Muscle layer of colon (tissue), 2 donors: ENCODE measurements around the gene IFITM5.

Experiments
- H3K27ac ChIP-seq: one replicate; pipeline ENCODE4 v1.7.0; 2013; ENCODE audit warnings: low read depth, mild to moderate bottlenecking, low read length, moderate library complexity
- H3K27me3 ChIP-seq, 2 donors: one replicate each; pipeline ENCODE4 v1.7.0; 2013; ENCODE audit warnings: low read length in 2 of 2, mild to moderate bottlenecking in 2 of 2; ENCODE audit not compliant: insufficient read depth in 2 of 2, control insufficient read depth in 1 of 2
- H3K36me3 ChIP-seq: one replicate; pipeline ENCODE4 v1.7.0; 2013; ENCODE audit warnings: mild to moderate bottlenecking, low read length; ENCODE audit not compliant: insufficient read depth
- H3K4me1 ChIP-seq: one replicate; pipeline ENCODE4 v1.7.0; 2013; ENCODE audit warnings: mild to moderate bottlenecking, low read length; ENCODE audit not compliant: insufficient read depth
- H3K4me3 ChIP-seq, 2 donors: one replicate each; pipeline ENCODE4 v1.7.0; 2013; ENCODE audit warnings: low read length in 2 of 2, low read depth in 1 of 2, mild to moderate bottlenecking in 1 of 2, moderate library complexity in 1 of 2
- H3K9ac ChIP-seq: one replicate; pipeline ENCODE4 v1.7.0; 2013; ENCODE audit warnings: low read length
- H3K9me3 ChIP-seq: one replicate; pipeline ENCODE4 v1.7.0; 2013; ENCODE audit warnings: mild to moderate bottlenecking, low read length
- donor health status: abdominal sarcoma.
- donor health status: Adenocarcinoma of cecum.

Gene IFITM5

DNA sequence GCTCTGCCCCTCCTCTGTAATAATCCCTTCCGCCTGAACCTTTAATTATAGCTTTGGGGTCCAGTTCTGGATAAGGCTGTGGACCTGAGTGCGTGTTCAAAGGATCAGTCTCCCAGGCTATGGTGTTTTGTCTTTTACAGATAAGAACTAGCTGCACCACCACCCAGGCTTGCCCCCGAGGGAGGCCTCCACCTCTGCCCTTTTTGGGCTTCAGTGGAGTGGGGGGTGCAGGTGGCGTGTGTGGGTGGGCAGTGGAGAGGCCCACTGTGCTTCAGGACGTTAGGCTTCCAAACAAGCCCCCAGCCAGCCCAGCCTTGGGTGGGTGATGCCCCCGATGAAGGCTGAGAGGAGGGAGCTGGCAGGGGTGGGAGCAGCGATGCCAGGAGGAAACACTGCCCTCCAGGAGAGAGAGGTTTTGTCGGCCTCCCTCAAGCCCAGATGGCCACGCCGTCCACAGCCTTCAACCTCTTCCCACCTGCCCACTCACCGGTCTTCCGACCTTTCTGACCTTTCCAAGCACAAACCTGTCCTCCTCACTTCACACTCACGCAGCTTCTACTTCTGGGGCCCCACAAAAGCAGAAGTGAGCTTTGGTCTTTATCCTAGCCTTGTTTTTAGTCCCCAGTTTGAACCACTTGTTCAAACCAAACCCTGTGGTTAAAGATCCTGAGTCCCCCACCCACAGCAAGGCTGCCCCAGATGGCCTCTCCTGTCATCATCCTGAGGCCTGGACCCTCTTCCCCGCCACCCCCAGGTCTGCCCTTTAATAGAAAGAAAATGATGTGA is 42.2 kb downstream of the IFITM5 start:
- Histone ChIP-seq H3K36me3 (peaks cover 14% of the 10 kb centered on the region), H3K27me3 (no peaks in the 10 kb centered on the region), H3K4me3 (no peak overlapping the region), H3K4me1 (no peaks in the 10 kb centered on the region), H3K9me3 (peaks cover 4% of the 10 kb centered on the region), H3K9ac (no peak overlapping the region), H3K27ac (no peak overlapping the region)

- Histone ChIP-seq H3K27ac (no peak overlapping the region), H3K27me3 (no peaks in the 10 kb centered on the region), H3K9ac (no peak overlapping the region), H3K4me1 (no peaks in the 10 kb centered on the region), H3K4me3 (no peak overlapping the region), H3K9me3 (no peaks in the 10 kb centered on the region), H3K36me3 (peaks cover 27% of the 10 kb centered on the region)
Observed at GRCh38 chr11:255816-256215, 43.5 kb downstream of the IFITM5 start.

GRCh38 chr11:255176-255575 is 44.1 kb downstream of the IFITM5 start:
- no peaks in the 10 kb centered on the region for H3K4me1 ChIP-seq
- no peaks in the 10 kb centered on the region for H3K9me3 ChIP-seq
- no peak overlapping the region for H3K27ac ChIP-seq
- H3K27me3 ChIP-seq = no peaks in the 10 kb centered on the region
- H3K36me3 ChIP-seq = peaks cover 32% of the 10 kb centered on the region
- H3K9ac ChIP-seq = no peak overlapping the region
- no peak overlapping the region for H3K4me3 ChIP-seq

GRCh38 chr11:253886-254270 is 45.4 kb downstream of the IFITM5 start:
- peaks cover 42% of the 10 kb centered on the region for H3K36me3 ChIP-seq

DNA sequence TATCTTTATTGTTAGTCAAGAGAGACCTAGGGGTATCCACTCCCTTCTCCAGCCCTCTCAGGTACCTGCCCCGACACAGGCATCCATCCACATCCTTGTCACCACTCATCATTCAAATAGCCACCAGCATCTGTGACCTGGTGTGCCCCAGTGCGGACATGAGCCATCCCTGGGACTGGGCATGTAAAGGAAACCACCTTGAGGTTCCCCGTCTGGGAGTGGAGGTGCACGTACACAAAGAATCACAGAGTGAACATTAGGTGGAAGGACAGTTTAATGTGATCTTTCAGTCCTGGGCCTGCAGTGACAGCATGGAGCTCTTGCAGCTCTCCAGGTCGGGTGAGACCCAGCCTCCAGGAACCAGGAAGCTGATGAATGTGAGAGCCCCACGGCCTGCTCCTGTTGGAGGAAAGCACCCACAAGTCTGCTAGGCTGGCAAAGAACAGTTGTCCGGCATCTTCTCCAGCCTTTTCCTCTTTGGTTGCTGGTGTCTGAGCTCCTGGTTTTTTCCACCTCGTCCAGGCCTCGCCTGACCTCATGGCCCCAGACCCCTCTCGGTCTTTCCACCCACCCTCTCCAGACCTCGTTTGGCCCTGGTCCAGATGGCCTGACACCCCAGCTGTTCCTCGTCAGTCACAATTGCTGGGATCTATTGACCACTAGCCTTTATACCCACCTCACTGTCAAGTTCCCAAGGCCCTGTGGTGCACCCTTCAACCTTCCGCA is 46.0 kb downstream of the IFITM5 start:
- Histone ChIP-seq H3K4me3 (no peak overlapping the region), H3K4me1 (no peaks in the 10 kb centered on the region), H3K9me3 (no peaks in the 10 kb centered on the region), H3K27me3 (no peaks in the 10 kb centered on the region), H3K9ac (no peak overlapping the region), H3K36me3 (peaks cover 47% of the 10 kb centered on the region), H3K27ac (no peak overlapping the region)

More at GRCh38 chr11:253886-254270, 45.4 kb downstream of the IFITM5 start:
- Histone ChIP-seq H3K27me3 (no peaks in the 10 kb centered on the region), H3K9ac (no peak overlapping the region), H3K9me3 (no peaks in the 10 kb centered on the region), H3K4me3 (no peak overlapping the region), H3K27ac (no peak overlapping the region), H3K4me1 (no peaks in the 10 kb centered on the region)

- Histone ChIP-seq H3K4me3 (no peak overlapping the region), H3K36me3 (peaks cover 54% of the 10 kb centered on the region), H3K27me3 (no peaks in the 10 kb centered on the region), H3K27ac (no peak overlapping the region), H3K9me3 (no peaks in the 10 kb centered on the region), H3K9ac (no peak overlapping the region), H3K4me1 (no peaks in the 10 kb centered on the region)
Observed at GRCh38 chr11:252666-253065, 46.7 kb downstream of the IFITM5 start.

DNA sequence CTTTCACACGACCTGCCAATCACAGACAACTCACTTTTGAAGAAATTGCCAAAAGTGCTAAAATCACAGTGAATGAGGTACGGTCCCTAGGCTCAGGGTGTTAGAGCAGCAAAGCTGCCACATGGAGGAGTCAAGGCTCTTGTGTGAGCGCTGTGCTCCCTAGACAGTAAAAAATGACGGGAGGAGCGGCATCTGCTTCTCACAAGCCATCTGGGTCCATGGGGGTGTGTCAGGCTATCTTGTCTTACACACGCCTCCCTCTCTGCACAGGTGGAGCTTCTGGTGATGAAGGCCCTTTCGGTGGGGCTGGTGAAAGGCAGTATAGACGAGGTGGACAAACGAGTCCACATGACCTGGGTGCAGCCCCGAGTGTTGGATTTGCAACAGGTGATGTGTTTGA is 47.8 kb downstream of the IFITM5 start:
- H3K27me3 ChIP-seq = no peaks in the 10 kb centered on the region
- H3K27ac ChIP-seq = no peak overlapping the region
- H3K9ac ChIP-seq = no peak overlapping the region
- peaks cover 65% of the 10 kb centered on the region for H3K36me3 ChIP-seq
- no peaks in the 10 kb centered on the region for H3K9me3 ChIP-seq
- no peak overlapping the region for H3K4me3 ChIP-seq
- H3K4me1 ChIP-seq = no peaks in the 10 kb centered on the region

GRCh38 chr11:250740-251299 is 48.5 kb downstream of the IFITM5 start:
- Histone ChIP-seq H3K27ac (no peak overlapping the region), H3K4me3 (no peak overlapping the region), H3K9me3 (no peaks in the 10 kb centered on the region), H3K36me3 (peaks cover 72% of the 10 kb centered on the region), H3K4me1 (no peaks in the 10 kb centered on the region), H3K9ac (no peak overlapping the region), H3K27me3 (no peaks in the 10 kb centered on the region)

- Histone ChIP-seq H3K4me3 (no peak overlapping the region), H3K4me1 (no peaks in the 10 kb centered on the region), H3K9me3 (no peaks in the 10 kb centered on the region), H3K36me3 (peaks cover 78% of the 10 kb centered on the region), H3K27me3 (no peaks in the 10 kb centered on the region), H3K9ac (no peak overlapping the region), H3K27ac (no peak overlapping the region)
Observed at GRCh38 chr11:250274-250673, 49.1 kb downstream of the IFITM5 start.

DNA sequence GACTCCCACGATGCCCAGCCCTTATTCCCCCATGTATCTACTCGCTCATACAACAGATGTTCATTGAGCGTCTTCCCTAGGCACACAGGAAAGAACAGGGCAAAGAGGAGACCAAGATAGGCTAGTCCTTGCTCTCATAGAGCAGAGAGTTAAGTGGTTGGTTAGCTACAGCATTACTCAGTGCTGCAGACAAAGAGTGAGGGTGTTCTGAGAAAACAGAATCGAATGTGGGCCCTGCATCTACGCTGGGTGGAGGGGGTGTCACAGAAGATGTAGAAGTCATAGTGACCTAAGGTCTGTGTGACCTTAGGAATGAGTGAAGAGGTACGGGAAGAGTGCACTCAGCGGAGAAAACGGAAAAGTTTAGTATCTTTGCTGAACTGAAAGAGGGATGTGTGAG is 50.3 kb downstream of the IFITM5 start:
- Histone ChIP-seq H3K9me3 (no peaks in the 10 kb centered on the region), H3K27ac (no peak overlapping the region), H3K36me3 (peaks cover 88% of the 10 kb centered on the region), H3K4me1 (no peaks in the 10 kb centered on the region), H3K9ac (no peak overlapping the region), H3K4me3 (no peak overlapping the region), H3K27me3 (no peaks in the 10 kb centered on the region)
